ENCODE data around the gene PHACTR3.

PHACTR3 gene

DNA sequence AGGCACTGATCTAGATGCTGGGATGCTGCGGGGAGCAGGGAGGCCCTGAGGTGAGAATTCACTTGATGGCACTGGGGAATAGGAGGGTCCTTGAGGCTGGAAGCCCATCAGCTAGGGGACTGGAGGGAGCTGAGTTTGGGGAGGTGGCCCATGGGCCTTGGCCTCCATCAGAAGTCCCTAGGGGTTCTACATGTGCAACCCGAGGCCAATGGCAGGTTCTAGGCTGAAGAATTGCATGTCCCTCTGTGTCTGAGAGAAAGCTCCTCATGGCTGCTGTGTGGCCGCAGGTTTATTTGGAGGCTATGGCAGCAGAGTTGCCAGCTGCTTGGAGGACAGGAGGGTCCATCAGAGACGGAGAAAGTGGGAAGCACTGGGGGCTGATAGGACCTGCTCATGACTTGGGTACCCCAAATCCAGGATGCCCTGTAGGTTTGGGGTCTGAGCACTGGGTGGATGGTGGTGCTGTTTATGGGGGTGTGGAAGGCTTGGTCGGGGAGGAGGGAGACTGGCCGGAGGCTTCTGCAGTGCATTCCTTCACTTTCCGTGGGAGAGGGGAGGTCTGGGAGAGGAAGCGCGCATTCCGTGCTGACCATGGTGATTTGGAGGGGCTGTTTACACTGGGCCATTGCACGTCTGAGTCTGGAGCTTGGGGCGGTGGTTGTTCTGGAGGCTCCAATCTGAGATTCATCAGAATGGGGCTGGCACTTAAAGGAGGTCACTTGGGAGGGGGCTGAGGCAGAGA, 24.8 kb upstream of the PHACTR3 start:
- Histone ChIP-seq H3K27me3 (peaks cover 83% of the 10 kb centered on the region), H3K9me3 (no peaks in the 10 kb centered on the region), H3K4me3 (ENCODE audit: low read depth in 1 of 2, low read length in 1 of 2) (no peak overlapping the region), H3K36me3 (no peaks in the 10 kb centered on the region), H3K4me1 (ENCODE audit: control insufficient read depth in 1 of 2, insufficient read depth in 1 of 2, low read depth in 1 of 2, low read length in 1 of 2) (no peaks in the 10 kb centered on the region), H3K27ac (no peak overlapping the region)
- TF ChIP-seq, protein P1, sequence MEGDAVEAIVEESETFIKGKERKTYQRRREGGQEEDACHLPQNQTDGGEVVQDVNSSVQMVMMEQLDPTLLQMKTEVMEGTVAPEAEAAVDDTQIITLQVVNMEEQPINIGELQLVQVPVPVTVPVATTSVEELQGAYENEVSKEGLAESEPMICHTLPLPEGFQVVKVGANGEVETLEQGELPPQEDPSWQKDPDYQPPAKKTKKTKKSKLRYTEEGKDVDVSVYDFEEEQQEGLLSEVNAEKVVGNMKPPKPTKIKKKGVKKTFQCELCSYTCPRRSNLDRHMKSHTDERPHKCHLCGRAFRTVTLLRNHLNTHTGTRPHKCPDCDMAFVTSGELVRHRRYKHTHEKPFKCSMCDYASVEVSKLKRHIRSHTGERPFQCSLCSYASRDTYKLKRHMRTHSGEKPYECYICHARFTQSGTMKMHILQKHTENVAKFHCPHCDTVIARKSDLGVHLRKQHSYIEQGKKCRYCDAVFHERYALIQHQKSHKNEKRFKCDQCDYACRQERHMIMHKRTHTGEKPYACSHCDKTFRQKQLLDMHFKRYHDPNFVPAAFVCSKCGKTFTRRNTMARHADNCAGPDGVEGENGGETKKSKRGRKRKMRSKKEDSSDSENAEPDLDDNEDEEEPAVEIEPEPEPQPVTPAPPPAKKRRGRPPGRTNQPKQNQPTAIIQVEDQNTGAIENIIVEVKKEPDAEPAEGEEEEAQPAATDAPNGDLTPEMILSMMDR (IDR thresholded peaks at IDR 0.05), result no peak

DNA sequence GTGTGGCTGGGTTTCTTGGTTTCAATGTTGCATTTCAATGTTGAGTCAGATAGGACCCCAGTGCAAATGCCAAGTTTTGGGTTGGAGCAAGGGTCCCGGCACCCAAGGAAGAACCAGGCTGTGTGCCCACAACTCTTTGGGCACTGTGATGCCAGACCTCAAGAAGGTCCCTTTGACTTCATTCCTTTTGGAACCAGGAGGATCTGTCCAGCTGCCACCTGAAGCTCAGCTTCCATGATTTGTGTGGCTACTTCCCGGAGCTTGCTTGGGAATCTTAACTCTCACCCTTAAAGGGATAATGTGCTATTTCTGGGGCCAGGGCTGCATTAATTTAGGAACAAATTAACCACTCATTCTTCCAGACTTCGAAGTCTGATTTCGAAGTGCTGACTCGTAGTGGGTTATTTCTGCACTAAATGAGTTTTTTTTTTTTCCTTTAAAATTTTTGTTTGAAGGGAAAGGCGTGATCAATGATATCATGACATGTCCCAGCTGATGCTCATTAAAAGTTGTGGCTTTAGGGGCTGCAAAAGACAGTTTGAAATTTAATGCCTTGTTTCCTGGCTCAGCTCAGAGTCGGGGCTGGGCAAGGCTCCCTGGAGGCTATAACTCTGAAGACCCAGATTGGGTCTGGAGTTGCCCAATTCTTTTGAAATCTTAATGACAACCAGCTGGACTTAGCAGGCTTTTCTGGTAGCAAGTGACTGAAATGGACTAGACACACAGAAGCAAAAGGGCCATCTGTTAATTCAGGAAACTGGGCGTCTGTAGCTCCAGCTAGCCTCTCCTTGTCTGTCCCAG, 24.0 kb upstream of the PHACTR3 start:
- TF ChIP-seq, protein P1 (IDR thresholded peaks at IDR 0.05), result no peak
- Histone ChIP-seq H3K36me3 (no peaks in the 10 kb centered on the region), H3K4me1 (ENCODE audit: control insufficient read depth in 1 of 2, insufficient read depth in 1 of 2, low read depth in 1 of 2, low read length in 1 of 2) (no peaks in the 10 kb centered on the region), H3K9me3 (no peaks in the 10 kb centered on the region), H3K4me3 (ENCODE audit: low read depth in 1 of 2, low read length in 1 of 2) (no peak overlapping the region), H3K27me3 (peaks cover 79% of the 10 kb centered on the region), H3K27ac (no peak overlapping the region)

DNA sequence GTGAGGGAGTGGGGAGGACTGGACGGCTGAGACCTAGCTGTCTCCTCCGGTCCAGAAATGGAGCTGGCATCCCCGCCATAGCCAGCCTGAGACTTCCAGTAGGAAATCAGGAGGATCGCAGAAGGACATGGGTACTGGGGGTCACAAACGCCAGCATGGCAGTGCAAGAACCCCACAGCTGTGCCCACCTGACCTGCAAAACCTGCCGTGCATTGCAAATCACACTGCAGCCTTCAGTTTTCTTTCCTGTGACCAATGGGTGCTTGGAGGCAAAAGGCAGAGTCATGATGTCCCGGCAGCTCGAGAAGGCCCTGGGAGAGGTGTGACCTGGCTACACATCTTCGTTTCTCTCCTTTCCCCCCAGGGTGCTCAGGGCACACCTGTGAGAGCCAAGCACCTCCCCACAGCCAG, 23.3 kb upstream of the PHACTR3 start:
- Histone ChIP-seq H3K4me3 (ENCODE audit: low read depth in 1 of 2, low read length in 1 of 2) (no peak overlapping the region), H3K27me3 (peaks cover 79% of the 10 kb centered on the region), H3K9me3 (no peaks in the 10 kb centered on the region), H3K27ac (no peak overlapping the region), H3K36me3 (no peaks in the 10 kb centered on the region), H3K4me1 (ENCODE audit: control insufficient read depth in 1 of 2, insufficient read depth in 1 of 2, low read depth in 1 of 2, low read length in 1 of 2) (no peaks in the 10 kb centered on the region)
- TF ChIP-seq, protein P1 (IDR thresholded peaks at IDR 0.05), result no peak

DNA sequence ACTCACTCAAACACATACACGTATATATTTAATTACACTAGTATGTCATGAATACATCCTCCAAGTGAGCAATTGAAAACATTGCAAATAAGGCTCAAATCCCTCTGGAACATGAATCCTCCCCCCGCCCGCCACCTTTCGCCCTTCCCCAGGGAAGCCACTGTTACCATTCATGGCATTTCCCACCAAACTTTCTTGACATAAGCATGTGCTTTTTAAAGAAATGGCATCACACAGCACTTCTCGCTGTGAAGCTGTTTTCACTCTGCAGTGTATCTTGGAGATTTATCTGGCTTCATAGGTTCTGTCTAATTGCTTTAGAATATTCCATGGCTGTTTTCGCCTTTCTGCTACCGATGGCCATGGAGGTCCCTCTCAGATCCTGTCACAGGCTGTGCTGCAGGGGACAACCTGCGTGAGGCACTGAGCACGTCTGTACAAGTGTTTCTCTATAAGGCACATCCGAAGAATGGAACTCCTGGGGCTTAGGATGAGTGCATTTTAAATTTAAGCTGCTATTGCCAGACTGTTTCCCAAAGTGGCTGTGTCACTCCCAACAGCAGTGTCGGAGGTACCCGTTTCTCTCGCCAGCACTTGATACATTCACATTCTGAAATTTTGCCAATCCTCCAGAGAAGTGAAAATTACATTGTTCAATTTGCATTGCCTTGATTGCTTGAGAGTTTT, 22.2 kb upstream of the PHACTR3 start:
- H3K36me3 ChIP-seq, result no peaks in the 10 kb centered on the region
- H3K27me3 ChIP-seq, result peaks cover 70% of the 10 kb centered on the region
- no peak overlapping the region for H3K4me3 ChIP-seq (ENCODE audit: low read depth in 1 of 2, low read length in 1 of 2)
- no peaks in the 10 kb centered on the region for H3K9me3 ChIP-seq
- no peaks in the 10 kb centered on the region for H3K4me1 ChIP-seq (ENCODE audit: control insufficient read depth in 1 of 2, insufficient read depth in 1 of 2, low read depth in 1 of 2, low read length in 1 of 2)
- TF ChIP-seq, protein P1 (IDR thresholded peaks at IDR 0.05), result no peak
- H3K27ac ChIP-seq, result no peak overlapping the region

DNA sequence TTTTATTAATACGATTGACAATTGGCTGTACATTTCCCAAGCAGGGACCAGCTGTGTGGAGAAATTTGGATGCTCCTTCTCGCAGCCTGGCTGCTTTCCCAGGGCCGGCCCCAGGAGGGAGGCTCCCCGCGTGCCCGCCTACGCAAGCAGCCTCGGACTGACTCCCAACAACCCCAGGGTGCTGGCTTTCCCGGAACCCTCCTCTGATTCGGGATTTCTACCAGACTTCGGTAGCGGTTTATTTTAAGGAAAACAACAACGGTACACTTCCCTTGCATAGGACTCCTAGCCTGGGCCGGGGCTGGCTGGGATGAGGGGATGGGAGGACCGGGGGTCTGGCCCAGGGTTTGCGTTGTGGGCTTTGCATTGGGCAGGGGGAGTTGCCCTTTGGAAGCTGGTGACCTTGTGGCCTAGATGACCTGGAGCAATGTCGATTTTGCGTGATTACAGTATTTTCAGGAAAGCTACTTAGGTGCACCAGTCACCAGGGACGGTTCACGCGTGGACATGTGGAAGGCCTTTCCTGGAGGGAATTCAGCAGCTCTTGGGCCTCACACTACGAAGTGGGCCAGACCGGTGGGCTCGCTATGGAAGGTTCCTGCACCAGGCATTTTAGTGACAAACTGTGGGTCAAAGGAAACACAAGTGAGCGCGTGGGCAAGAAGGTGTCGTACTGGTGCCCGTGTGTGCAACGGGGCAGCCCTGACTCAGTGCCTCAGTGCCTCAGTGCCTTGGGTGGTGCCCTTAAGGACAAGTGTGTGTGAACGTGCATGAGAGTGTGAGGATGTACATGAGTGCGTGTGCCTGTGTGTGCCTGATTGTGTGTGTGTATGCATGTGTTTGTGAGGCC, 20.7 kb upstream of the PHACTR3 start:
- TF ChIP-seq, protein P1 (IDR thresholded peaks at IDR 0.05), result no peak

More for the DNA sequence above, 20.7 kb upstream of the PHACTR3 start:
- peaks cover 55% of the 10 kb centered on the region for H3K27me3 ChIP-seq
- H3K4me1 ChIP-seq (ENCODE audit: control insufficient read depth in 1 of 2, insufficient read depth in 1 of 2, low read depth in 1 of 2, low read length in 1 of 2), result no peaks in the 10 kb centered on the region
- H3K27ac ChIP-seq, result no peak overlapping the region
- no peaks in the 10 kb centered on the region for H3K9me3 ChIP-seq
- no peaks in the 10 kb centered on the region for H3K36me3 ChIP-seq
- no peak overlapping the region for H3K4me3 ChIP-seq (ENCODE audit: low read depth in 1 of 2, low read length in 1 of 2)
